ENCODE results near the gene SHC2.
"Not testable (repeated sequence)": the region's sequence is repeated elsewhere in the genome, so short reads cannot be mapped to it uniquely, and the experiment has no call there.

Gene SHC2

GRCh38 chr19:386632-387301 is 74.1 kb downstream of the SHC2 start:
- DNase-seq, result not testable (repeated sequence)

- not testable (repeated sequence) for DNase-seq
Observed at GRCh38 chr19:386189-386588, 74.6 kb downstream of the SHC2 start.

DNA sequence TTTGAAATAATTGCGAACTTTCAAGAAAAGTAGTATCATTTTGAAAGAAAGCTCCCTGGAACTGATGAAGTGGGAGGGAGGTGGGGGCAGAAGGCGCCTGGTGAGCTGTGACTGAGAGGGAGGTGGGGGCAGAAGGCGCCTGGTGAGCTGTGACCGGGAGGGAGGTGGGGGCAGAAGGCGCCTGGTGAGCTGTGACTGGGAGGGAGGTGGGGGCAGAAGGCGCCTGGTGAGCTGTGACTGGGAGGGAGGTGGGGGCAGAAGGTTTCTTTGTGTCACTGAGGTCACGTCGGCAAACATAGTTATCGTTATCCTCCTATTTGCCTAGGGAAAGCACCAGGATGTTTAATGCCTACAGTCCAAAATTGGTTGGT is 76.0 kb downstream of the SHC2 start:
- no peak for DNase-seq

- DNase-seq, result peak in 1 of 2 experiments; percentile 22
Observed at GRCh38 chr19:383922-384798, 76.7 kb downstream of the SHC2 start.

DNA sequence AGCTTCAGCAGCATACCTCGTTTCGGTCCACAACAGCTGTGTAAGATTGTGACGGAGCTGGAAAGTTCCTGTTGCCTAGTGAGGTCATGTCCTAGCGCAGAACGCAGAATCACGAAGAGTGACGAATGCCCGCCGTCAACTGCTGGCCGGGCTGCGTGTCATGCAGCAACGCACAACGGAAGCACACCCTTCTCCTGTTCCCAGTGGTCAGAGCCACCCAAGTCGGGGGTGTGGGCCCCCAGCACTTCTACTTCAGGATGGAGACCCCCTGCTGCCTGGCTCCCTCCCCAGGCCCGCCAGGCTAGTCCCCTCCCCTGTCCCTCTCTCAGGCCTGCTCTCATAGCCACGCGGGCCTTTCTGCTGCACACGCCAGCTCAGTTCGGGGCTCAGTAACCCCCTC is 77.8 kb downstream of the SHC2 start:
- no peak for DNase-seq

DNA sequence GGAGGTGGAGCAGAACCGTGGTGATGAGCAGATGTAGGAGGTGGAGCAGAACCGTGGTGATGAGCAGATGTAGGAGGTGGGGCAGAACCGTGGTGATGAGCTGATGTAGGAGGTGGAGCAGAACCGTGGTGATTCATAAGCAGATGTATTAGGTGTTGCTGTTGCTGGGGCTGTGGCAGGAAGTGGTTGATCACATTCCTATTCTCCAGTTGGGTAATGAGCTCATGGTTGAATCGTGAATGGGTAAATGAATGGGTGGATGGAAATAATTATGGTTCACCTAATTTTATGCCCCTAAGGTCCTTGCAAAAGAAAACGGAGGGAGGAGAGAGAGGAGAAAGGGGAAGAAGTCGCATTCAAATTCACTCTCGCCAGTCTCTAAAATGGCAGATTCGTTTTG is 78.3 kb downstream of the SHC2 start:
- peak; percentile 41 to 52 for DNase-seq

DNA sequence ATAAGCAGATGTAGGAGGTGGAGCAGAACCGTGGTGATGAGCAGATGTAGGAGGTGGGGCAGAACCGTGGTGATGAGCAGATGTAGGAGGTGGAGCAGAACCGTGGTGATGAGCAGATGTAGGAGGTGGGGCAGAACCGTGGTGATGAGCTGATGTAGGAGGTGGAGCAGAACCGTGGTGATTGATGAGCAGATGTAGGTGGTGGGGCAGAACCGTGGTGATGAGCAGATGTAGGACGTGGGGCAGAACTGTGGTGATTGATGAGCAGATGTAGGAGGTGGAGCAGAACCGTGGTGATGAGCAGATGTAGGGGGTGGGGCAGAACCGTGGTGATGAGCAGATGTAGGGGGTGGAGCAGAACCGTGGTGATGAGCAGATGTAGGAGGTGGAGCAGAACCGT is 78.9 kb downstream of the SHC2 start:
- DNase-seq, result not testable (repeated sequence)

GRCh38 chr19:380618-381219 is 80.1 kb downstream of the SHC2 start:
- not testable (repeated sequence) for DNase-seq

- DNase-seq, result no peak
Observed at GRCh38 chr19:379796-380195, 81.0 kb downstream of the SHC2 start.

- no peak for DNase-seq
Observed at GRCh38 chr19:378706-379105, 82.1 kb downstream of the SHC2 start.

DNA sequence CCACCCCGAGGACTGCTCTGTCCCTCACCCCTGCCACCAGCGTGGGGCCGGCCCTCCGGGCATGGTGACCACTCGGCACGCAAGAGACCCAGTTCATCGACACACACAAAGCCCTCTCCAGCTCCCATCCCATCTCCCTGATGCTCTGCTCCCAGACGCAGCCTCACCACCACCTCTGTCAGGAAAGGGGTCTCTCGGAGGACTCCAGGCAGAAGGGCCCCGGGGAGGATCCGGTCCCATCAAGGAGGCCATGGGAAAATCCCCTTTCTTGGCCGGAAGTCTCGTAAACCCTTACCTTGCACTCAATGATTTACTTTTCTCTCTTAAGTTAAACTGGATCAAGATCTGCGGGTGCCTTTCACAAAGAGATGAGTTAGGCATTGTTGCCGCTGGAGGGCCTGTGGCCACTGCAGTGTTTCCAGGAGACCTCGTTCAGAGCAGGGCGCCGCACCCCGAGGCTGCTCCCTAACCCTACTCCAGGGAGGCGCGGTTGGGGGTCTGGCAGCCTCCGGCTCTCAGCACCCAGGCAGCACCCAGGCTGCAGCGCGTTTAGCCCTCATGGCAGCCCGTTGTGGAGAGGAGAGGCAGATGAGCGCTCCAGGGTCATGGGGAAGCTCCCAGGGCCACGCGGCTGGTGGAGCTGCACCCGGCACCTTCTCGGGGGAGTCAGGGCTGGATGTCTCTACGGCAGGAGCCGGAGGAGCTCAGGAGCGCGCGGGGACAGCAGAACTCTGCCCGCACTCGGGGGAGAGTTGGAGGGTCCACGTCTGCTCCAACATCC is 82.8 kb downstream of the SHC2 start:
- no peak for DNase-seq

DNA sequence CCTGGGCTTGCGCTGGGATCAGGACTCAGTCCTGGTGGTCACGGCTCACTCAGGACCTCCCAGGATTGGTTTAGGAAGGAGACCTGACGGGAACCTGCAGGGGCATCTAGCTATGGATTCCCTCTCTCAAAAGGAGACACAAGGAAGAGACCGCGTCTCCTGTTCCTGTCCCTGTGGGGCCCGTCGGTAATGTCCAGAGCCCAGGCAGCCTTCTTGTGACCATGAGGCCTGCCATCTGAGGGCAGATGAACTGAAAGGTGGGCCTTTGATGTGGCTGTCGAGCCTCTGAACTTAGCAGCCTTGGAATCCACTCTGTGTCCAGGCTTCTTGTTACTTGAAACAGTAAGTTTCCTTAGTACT is 84.7 kb downstream of the SHC2 start:
- no peak for DNase-seq

GRCh38 chr19:375395-376110 is 85.3 kb downstream of the SHC2 start:
- no peak for DNase-seq

- DNase-seq, result no peak
Observed at GRCh38 chr19:374886-375235, 86.0 kb downstream of the SHC2 start.

GRCh38 chr19:374183-374885 is 86.5 kb downstream of the SHC2 start:
- no peak for DNase-seq

DNA sequence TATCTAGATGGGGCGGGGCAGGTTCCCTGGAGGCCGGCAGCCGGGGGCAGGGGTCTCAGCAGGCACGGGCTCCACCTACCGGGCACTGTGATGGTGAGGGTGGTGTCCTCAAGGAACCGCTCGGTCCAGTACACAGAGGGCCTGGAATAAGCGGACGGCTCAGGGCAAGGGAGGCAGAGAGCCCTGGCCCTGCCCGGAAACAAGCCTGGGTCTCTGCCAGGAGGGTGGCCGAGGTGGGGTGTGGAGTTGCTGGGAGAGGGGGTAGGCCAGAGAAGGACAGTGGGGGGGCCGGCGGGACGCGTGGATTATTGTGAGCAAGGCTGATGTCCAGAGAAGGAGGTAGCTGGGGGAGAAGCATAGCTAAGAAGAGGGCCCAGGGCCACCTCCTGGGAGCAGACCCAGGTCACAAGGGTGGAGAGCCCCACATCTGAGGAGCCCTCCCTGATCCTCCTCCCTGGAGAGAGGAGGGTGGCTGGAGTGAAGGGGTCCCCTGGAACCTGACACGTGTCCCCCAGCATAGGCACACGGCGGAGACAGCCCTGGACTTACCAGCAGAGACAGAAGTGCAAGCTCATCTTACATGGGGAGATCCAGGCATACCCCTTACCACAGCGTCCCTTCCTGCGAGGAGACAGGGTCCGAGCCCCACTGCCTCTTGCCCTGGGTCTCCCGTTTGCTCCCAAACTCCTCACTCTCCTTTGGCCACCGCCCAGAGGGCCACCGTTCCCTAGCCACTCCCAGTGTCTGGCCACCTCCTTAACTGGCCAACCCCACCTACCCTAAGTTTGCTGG is 87.2 kb downstream of the SHC2 start:
- DNase-seq, result no peak

DNA sequence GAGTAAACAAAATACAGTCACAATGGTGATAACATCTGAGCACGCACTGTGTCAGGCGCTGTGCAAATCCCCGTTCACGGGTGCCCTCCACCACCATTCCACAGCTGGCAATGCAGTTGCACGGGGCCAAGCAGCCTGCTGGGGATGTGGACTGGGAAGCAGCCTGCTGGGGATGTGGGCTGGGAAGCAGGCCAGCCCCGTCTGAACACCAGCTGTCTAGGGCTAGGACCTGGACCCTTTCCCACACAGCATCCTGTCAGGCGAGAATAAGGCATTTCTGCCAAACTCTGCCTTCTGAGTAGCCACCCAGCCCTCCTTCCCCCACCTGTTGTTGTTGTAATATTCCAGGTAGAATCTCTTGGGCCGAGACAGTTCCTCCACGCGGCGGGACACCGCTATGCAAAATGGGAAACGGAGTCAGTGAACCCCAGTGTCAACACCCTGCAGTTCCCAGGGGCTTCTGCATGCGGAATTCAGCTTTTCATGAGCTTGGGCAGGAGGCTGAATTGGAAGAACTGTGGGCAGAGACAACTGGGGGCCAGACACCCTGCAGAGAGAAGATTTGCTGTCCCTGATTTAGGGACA is 88.4 kb downstream of the SHC2 start:
- no peak for DNase-seq

- DNase-seq, result no peak
Observed at GRCh38 chr19:371501-372168, 89.2 kb downstream of the SHC2 start.

GRCh38 chr19:370641-371330 is 90.0 kb downstream of the SHC2 start:
- no peak for DNase-seq

DNA sequence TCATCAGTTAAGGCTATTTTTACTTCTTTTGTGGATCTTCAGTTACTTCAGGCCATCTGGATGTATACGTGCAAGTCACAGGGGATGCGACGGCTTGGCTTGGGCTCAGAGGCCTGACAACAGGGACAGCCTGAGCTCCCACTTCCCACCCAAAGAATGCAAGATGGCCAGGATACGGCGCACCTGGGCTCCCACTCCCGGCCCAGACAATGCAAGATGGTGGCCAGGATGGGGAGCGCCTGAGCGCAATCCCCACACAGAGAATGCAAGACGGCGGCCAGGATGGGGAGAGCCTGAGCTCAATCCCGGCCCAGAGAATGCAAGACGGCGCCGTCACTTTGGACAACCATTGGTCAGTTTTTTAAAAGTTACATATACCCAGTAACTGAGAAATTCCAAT is 91.0 kb downstream of the SHC2 start:
- no peak for DNase-seq
